GM19025 (cell line): ENCODE data around the gene PIM3.

ENCODE experiments used
- ATAC-seq: cut with Tn5 transposase; IDR thresholded peaks from one replicate; pipeline ENCODE4 v1.9.1; 2021; ENCODE audit warnings: mild to moderate bottlenecking, low read depth, moderate library complexity; ENCODE audit not compliant: unreplicated experiment

Gene PIM3

DNA sequence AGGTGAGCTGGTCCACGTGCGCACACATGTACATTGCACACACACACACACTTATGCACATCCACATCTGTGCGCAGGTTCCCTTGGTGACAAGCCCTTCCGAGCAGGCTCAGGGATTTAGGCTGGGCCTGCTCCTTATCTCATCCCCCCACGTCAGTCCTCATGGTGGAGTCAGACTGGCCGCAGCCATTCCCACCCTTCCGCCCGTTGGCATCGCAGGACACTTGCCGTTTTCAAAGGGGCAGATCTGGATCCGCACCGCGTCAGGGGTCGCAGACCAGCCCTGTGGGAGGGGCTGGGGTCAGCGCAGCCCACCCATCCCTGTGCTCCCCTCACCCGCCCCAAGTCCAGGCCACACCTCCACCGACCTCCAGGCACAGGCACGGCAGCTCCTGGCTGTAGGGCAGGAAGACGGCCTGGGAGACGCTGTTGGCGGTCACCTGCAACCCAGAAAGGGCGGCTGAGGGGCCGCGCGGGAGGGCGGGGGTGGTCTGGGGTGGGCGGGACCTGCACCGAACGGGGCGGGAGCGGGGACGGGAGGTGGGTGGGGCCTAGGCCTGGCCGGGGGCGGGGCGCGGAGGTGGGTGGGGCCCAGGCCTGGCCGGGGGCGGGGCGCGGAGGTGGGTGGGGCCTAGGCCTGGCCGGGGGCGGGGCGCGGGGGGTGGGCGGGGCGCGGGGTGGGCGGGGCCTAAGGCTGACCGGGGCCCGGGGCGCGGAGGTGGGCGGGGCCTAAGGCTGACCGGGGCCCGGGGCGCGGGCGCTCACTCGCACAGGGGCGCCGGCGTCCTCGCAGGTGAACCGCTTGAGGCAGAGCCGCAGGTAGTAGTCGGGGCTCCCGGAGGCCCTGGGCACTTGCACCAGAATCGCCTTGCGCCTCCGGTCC is 38.7 kb downstream of the PIM3 start:
- ATAC-seq, result no peak

DNA sequence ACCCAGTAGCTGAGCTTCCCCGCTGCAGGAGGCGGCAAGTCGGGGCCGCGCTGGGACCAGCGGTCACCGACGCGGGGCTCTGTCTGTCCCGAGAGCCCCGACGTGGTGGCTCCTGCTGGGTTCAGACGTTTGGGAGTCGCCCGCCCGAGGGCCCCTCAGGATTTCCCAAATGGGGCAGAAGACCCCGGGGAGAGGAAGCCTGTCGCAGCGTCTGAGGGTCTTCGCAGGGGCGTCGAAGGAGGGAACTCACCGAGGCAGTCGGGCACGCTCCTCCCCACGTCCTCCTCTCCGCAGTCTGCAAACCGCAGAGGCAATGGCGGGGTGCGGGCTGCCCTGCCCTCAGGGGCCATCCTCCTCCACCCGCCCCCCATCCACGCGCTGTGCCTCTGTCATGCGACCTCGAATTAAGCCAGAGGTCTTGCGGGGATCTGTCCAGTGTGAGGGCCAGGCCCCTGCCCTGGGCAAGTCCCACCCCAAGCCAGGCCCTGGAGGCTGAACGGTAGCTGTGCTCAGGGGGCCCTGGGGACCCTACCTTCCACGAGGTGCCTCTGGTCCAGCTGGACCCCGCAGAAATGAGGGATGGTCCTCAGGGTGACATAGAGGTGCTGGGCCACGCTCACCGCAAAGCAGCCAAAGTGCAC is 39.5 kb downstream of the PIM3 start:
- ATAC-seq, result no peak

DNA sequence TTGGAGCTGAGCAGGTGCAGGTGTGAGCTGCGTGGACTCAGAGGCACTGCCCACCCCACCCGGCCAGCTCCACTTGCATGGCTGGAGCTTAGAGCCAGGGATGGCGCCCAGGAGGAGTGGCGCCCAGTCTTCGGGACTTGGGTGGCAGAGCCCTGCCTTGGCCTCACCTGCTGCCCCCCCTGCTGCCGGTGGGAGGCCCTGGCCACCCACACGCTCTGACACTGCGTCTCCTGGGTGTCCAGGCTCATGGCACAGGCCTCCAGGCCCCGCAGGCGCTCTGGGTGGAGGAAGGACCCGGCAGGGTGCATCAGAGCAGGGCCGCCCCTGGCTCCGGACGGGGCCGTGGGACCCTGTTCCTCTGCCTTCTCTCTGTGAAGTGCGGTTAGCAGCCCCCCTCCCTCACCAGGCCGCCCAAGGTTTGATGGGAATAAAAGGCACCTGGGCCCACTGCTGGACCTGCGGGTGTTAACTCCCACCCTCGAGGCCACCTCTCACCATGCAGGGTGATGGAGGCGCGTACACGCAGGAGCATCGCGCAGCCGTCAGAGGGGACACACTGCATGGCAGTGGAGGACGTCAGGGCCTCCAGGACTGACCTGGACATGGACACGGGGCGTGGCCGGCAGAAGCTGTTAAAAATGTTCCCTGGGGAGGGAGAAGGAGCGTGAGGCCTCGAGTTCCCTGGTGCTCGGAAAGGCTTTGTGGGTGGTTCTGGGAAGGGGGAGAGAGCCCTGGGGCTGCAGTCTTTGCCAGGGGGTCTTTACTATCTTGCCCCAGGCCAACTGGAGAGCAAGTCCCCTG is 40.2 kb downstream of the PIM3 start:
- ATAC-seq, result no peak

DNA sequence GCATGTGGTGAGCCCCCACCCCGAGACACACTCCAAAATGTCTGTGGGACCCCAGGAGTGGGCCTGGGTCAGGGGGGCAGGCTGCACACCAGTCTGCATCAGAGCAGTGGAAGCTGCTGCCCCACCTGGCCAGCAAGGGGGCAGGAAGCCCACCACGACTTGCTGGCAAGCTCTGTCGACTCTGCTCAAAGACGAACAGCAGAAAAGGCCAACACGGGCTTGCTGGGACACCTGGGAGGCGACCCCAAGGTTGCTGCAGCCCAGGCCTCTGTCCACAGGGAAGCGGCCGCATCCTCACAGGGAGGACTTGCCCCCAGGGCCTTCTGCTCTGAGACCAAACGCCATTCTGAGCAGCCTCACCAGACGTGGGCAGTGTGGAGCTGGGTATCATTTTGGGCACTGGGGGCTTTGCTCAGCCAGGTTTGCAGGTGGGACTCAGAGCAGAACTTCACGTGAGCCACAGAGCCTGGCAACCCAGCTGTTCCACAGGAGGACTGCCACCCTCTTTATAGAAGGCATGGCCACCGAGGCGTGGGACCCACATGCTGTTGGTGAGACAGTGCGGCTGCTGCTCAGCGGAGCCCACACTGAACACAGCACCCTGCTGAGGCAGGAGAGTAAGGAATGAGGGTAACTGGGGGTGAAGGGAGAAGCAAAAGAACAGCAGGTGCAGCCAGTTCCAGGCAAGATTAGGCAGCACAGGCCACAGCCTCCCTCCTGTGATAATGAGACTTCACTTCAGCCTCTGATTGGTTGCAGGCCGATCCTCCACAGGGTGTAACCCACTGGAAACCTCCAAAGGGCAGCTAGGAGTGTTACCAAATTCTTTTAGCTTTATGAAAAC is 41.0 kb downstream of the PIM3 start:
- ATAC-seq, result no peak

DNA sequence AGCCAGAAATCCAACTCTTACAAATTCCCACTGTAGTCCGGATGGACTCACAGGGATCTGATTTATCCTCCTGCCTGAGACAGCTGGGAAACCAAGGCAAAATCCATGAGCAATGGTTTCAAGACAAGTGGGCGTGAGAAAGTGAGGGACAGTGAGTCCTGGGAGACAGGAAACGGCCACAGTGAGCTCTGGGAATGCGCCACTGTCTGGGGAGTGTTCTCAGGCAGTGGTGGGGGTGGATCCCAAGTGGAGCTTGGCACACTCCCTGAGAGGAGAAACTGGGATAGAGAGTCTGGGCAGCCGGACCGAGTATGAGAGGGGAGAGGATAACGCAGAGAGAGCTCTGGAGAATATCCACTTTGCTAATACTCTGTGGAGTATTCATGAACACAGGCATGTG is 42.2 kb downstream of the PIM3 start:
- no peak for ATAC-seq

DNA sequence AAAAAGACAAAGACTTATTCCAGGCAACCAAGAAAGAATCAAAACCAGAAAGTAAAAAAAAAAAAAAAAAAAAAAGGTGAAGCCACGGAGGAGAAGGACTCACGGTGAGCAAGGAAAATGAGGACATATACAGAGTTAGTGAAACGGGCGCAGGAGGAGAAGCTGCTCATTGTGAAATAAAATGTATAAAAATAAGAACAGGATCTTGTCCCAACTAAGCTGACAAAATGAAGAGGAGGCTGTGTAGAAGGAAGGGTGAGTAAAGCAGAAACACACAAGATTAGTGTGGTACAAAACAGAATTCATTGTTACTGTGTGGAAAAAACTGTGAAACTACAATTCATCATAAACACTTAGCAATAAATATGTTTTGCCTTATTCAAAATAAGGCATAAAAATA is 44.3 kb downstream of the PIM3 start:
- ATAC-seq, result no peak

DNA sequence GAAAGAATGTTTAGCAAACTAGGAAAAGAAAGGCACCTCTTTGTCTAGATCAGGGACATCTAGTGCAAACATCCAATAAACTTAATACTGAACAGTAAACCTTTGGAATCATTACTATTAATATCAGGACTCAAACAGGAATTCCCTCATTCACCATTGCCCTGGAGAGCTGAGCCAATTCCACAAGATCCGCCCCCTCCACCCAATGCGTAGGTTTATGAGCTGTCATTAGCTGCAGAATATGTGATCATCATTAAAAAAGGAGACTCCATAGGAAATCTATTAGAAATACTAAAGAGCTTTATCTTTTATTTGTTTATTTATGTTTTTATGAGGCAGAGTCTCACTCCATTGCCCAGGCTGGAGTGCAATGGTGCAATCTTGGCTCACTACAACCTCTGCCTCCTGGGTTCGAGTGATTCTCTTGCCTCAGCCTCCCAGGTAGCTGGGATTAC is 46.5 kb downstream of the PIM3 start:
- ATAC-seq, result no peak

DNA sequence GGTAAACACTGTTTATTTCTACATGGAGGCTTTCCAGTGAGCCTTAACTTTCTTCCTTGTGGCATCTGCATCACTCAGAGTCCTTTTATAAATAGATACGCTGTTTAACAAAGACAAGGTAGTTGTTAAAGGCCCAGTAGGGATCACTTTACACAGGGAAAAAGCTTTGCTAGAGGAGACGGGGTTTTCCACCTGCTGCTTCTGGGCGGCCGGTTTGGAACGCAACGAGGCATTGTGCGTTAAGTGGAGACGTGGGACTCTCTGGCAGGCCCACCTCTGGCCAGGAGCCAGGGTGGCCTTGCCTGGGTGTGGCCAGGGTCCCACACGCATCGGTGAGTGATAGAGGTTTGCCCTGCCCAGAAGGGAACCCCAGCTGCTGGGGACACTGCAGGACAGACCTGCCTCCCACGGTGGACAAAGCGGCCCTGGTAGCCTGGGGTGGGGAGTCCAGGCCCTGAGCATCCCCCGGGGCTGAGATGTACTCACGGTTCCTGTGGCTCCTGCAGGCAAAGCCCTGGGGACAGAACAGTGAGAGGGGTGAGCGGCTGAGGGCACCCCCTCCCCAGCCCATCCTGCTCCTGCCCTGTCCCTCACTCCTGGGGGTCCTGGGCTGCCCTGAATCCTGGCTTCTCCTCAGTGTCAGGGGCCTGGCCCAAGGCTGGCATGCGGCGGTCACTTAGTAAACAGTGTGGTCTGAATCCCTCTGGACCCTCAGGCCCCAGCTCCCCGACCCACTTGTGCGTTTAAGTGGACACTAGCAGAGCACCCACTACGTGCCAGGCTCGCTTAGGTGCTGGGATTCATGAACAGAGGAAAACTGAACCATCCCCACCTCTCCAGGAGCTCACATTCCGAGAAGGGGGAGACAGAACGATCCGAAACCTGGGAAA is 47.8 kb downstream of the PIM3 start:
- no peak for ATAC-seq

DNA sequence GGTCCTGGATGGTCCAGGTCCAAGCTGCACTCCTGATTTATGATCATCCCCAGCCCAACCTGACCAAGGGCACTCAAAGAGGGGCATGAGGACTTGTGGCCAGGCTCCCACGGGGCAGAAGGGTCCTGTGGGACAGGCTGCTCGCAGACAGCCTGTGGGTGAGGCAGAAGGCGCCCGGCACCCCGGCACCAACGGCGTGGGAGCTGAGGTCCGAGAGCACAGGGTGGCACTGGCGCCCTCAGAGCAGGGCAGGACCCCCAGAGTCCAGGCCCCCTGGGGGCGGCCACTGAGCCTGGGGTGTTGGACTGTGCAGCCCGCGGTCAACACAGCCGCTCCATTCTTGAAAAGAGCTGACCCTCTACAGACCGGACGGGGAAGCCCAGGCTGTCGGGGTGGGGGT is 48.7 kb downstream of the PIM3 start:
- no peak for ATAC-seq

DNA sequence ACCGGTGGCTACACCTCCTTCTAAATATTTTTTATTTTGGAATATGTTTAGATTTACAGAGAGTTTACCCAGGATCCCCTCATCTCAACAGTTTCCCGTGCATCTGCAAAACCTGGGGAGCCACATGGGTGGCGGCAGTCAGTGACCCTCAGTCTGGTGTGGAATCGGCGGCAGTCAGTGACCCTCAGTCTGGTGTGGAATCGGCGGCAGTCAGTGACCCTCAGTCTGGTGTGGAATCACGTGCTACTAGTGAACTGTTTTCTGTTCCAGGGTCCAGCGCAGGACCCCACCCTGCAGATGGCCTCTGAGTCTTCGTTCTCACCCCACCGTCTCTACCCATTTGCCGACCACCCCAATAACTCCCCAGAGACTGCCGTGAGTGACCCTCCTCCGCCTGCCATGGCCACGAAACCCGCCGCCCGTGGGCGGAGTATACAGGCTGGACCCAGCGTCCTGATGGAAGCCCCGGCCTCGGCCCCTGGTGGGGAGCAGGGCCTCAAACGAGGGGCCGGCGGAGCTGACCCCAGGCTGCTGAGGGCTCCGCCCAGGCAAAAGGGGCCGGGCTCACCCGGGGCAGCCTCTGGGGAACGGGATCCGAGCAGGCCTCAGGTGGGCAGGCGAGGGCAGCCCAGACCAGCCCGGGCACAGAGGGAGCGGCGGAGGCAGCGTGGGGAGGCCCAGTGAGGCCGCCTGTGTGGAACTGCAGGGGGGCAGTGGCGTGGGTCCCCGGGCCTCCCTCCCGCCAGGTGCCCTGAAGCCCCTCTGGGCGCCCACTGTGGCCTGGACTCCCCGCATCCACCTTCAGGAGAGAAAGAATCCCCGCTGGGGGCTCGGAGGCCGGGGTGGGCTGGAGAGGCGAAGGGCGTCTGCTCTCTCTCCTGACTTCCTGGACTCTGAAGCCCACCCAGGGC is 49.4 kb downstream of the PIM3 start:
- ATAC-seq, result no peak

DNA sequence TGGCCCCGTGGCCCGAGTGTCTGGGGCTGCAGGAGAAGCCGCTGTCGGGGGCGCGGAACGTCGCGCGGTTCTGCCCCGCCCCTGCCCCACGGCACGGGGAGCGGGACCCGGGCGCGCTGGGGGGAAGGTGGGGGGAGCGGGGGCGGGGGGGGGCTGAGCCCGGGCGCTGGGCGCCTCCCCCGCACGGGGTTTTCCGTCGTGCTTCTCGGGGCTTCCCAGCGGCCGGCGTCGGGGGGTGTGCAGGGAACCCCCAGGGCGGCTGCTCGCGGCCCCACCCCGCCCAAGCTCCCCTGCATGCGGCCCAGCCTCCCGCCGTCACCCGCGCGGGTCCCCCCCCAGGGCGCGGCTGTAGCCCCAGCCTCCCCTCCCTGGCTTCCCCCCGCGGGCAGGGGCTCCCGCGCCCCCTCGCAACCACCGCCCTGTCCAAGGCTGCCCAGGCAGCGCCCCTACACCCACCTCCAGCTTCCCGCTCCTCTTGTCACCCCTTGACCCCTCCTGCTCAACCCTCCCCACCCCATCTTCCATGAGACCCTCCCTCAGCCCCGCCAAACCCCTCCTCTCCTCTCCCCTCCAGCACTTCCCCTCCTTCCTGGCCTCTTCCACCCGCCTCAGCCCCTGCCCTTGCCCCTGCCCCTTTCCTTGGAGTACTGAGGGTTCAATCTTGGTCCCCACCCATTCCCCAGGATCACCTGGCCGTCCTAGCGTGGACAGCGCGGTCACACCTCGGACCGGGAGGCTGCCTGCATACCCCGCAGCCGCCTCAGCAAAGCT is 50.3 kb downstream of the PIM3 start:
- no peak for ATAC-seq

DNA sequence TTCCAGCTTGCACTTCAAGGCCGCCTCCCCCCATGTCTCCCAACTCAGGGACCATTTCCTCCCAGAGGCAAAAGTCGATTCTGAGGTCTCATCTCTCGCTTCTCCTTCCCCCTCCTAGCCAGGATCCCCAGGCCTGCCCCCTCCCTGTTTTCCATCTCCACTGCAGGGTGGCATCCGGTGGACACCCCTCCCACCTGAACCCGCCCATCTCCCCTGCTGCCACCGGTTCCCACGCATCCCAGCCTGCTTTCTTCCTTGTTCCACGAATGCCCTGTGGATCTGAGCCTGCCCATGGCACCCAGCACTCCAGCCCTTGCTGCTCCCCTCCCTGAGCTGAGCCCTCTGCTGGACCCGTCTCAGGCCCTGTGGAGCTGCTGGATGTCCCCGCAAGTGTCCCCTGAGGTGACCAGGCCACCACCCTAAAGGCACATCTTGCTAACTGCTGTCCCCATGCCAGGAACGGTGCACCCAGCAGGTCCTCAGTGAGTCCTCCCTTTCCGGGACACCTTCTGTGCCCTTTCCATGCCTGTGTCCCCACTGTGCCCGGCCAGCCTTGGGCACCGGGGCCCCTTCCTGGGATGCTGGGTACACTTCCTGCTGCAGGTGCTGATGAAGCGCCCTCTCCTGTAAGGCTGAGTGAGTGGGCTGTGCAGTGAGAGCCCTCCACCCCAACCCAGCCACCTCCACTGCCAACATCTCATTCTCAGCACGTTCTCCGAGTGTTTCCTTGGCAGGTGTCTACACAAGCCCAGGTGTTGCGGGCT is 51.1 kb downstream of the PIM3 start:
- ATAC-seq, result no peak

DNA sequence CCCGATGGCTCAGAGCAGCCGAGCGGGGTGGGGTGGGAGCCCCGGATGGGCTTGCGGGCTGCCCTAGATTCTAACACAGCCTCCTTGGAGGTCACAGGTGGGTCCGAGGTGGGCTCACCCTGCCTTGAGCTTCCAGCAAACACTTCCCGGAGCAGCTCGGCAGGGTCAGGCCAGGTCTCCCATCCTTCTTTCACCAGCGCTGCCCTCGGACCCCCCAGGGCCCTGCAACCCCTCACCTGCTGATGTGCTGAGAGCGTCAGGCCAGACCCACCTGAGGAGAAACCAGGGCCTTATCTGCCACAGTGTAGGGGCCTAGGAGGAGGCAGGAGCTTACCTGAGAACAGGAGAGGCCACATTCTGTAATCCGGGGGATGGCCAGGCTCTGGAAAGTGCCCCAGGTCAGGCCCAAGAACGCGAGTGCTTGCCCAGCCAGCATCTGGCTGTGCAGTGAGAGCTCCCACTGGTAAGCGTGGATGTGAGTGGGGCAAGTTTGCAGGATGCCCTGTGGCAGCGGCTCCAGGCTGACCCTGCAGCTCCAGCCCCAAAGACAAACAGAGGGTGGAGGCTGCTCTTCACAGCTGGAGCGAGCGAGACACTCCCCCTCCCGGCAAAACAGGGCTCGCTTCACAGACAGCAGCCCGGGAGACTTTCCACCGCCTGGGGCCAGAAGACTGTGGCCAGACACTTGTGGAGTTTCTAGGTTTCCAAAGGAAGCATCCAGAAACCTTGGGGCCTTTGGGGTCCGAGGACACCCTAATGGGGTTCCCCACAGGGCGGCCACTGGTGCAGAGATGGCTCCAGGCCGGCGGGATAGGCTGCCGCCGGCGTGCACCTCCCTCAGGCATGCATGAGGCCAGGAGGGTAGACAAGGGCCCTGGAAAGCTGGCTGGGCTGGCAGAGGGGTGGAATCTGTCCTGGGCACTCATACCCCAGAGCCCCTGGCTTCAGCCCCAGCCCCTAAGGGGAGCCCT is 51.9 kb downstream of the PIM3 start, which contains the start of gene IL17REL:
TSS of gene IL17REL (minus strand) at position 555 of the 971 bp plus-strand sequence. CDS start at position 436, 119 bp downstream.
- ATAC-seq, result no peak
